CD14-positive monocyte (primary cell): ENCODE measurements around the gene TTC23L. TPM values are rescaled to one million over a fixed set of nuclear protein-coding genes. Genes with fewer than 3 reads are reported as not detected.

Experiments used
- DNase-seq, 3 donors: peaks; one replicate each; pipeline ENCODE4 v3.0.0-alpha.2; 2011 to 2022
- H2AFZ ChIP-seq: 2 replicates; pipeline ENCODE4 v1.6.0; 2012; ENCODE audit warnings: mild to moderate bottlenecking, low read depth, low read length, inconsistent platforms; ENCODE audit not compliant: insufficient read depth, poor library complexity, severe bottlenecking
- H3K27ac ChIP-seq, 2 donors: 1 replicate in 1 of 2; 2 replicates in 1 of 2; pipeline ENCODE4 v1.5.1; 2012 to 2013; ENCODE audit warnings: low read length in 2 of 2, control low read depth in 1 of 2, inconsistent platforms in 1 of 2, low read depth in 1 of 2, mild to moderate bottlenecking in 1 of 2
- H3K27me3 ChIP-seq, 2 donors: one replicate each; pipeline versions ENCODE4 v1.6.0 to v1.6.1; 2011 to 2013; ENCODE audit warnings: low read length in 2 of 2; ENCODE audit not compliant: control insufficient read depth in 2 of 2, insufficient read depth in 2 of 2
- H3K36me3 ChIP-seq, 2 donors: replicated peaks in 1 of 2; 1 replicate in 1 of 2; 2 replicates in 1 of 2; pipeline versions ENCODE4 v1.5.1 to v1.6.1; 2012 to 2013; ENCODE audit warnings: low read length in 2 of 2, control low read depth in 1 of 2, inconsistent platforms in 1 of 2, mild to moderate bottlenecking in 1 of 2; ENCODE audit not compliant: insufficient read depth in 2 of 2, control insufficient read depth in 1 of 2
- H3K4me1 ChIP-seq, 2 donors: 1 replicate in 1 of 2; 2 replicates in 1 of 2; pipeline versions ENCODE4 v1.5.1 to v1.6.1; 2012 to 2013; ENCODE audit warnings: low read length in 2 of 2, control low read depth in 1 of 2, inconsistent platforms in 1 of 2, mild to moderate bottlenecking in 1 of 2, moderate library complexity in 1 of 2; ENCODE audit not compliant: insufficient read depth in 2 of 2, control insufficient read depth in 1 of 2
- H3K4me2 ChIP-seq: replicated peaks from 2 replicates; pipeline ENCODE3; 2012; ENCODE audit warnings: low read length, moderate library complexity, mild to moderate bottlenecking; ENCODE audit not compliant: poor library complexity, severe bottlenecking; ENCODE audit errors: extremely low read depth
- H3K4me3 ChIP-seq, 3 experiments: fragments of 200-600 bp in 1 of 3; sonication (generic) in 1 of 3; replicated peaks in 1 of 3; 1 replicate in 2 of 3; 2 replicates in 1 of 3; pipeline ENCODE4 v1.5.1; 2011 to 2013; ENCODE audit warnings: low read length in 3 of 3, mild to moderate bottlenecking in 3 of 3, control low read depth in 2 of 3, low read depth in 2 of 3, inconsistent platforms in 1 of 3, moderate library complexity in 1 of 3
- H3K79me2 ChIP-seq: 2 replicates; pipeline ENCODE4 v1.6.0; 2012; ENCODE audit warnings: mild to moderate bottlenecking, control low read depth, inconsistent platforms, low read length, moderate library complexity; ENCODE audit not compliant: insufficient read depth
- H3K9ac ChIP-seq: 2 replicates; pipeline ENCODE4 v1.6.0; 2017; ENCODE audit warnings: low read length, mild to moderate bottlenecking; ENCODE audit not compliant: insufficient read depth, poor library complexity, severe bottlenecking
- H3K9me3 ChIP-seq, 2 donors: replicated peaks in 1 of 2; 1 replicate in 1 of 2; 2 replicates in 1 of 2; pipeline versions ENCODE4 v1.5.1 to v1.6.1; 2012 to 2013; ENCODE audit warnings: low read length in 2 of 2, control low read depth in 1 of 2; ENCODE audit not compliant: control insufficient read depth in 1 of 2, insufficient read depth in 1 of 2
- H4K20me1 ChIP-seq: 2 replicates; pipeline ENCODE4 v1.6.0; 2012; ENCODE audit warnings: mild to moderate bottlenecking, low read length, control low read depth, moderate library complexity; ENCODE audit not compliant: insufficient read depth
- H3K27ac Mint-ChIP-seq, 7 donors: one replicate each; pipeline ENCODE4 v1.8.0; 2020; ENCODE audit warnings: mild to moderate bottlenecking in 7 of 7, mixed read lengths in 7 of 7, moderate library complexity in 6 of 7, inconsistent platforms in 2 of 7
- H3K27me3 Mint-ChIP-seq, 3 donors: one replicate each; pipeline ENCODE4 v1.8.0; 2021 to 2022; ENCODE audit warnings: low read depth in 3 of 3, mild to moderate bottlenecking in 3 of 3, mixed read lengths in 3 of 3, moderate library complexity in 3 of 3, inconsistent platforms in 1 of 3
- H3K36me3 Mint-ChIP-seq, 2 donors: one replicate each; pipeline ENCODE4 v1.8.0; 2020; ENCODE audit warnings: mixed read lengths in 2 of 2, inconsistent platforms in 1 of 2, mild to moderate bottlenecking in 1 of 2
- H3K4me1 Mint-ChIP-seq: one replicate; pipeline ENCODE4 v1.8.0; 2020; ENCODE audit warnings: mild to moderate bottlenecking, mixed read lengths
- H3K4me3 Mint-ChIP-seq, 2 donors: one replicate each; pipeline ENCODE4 v1.8.0; 2020; ENCODE audit warnings: mild to moderate bottlenecking in 2 of 2, mixed read lengths in 2 of 2, moderate library complexity in 1 of 2
- H3K9me3 Mint-ChIP-seq, 7 donors: one replicate each; pipeline ENCODE4 v1.8.0; 2020 to 2022; ENCODE audit warnings: mixed read lengths in 7 of 7, mild to moderate bottlenecking in 6 of 7, moderate library complexity in 6 of 7, inconsistent platforms in 2 of 7
- WGBS: methylation state at CpG from one replicate; pipeline ENCODE4 v1.1.5; 2013; ENCODE audit warnings: missing lambda C conversion rate; ENCODE audit not compliant: insufficient coverage; 5-methylcytosine and 5-hydroxymethylcytosine counted together
- intact Hi-C, 2 donors: fragments of 100-400 bp; cut with micrococcal nuclease; formaldehyde crosslinking; loops; one replicate each; pipeline versions ENCODE4 v1.15.0 to v1.15.1; 2023
- polyA plus RNA-seq, 3 donors: library from polyadenylated mRNA; depleted of rRNA in 1 of 3; unstranded in 2 of 3; stranded (reverse) in 1 of 3; fragments of 300-500 nt in 2 of 3; fragments of >200 nt in 1 of 3; fragmentation: Illumina TruSeq in 2 of 3; gene quantifications; 1 replicate in 2 of 3; 2 replicates in 1 of 3; pipeline ENCODE4 v1.2.3, GENCODE V29; 2012 to 2021
- TF ChIP-seq, protein P1 (sequence below): fragments of 200-600 bp; IDR thresholded peaks from one replicate; pipeline ENCODE4 v1.8.0; 2022; ENCODE audit warnings: antibody characterized with exemption, mild to moderate bottlenecking

TTC23L gene
- polyA plus RNA-seq, 3 donors, result not detected

DNA sequence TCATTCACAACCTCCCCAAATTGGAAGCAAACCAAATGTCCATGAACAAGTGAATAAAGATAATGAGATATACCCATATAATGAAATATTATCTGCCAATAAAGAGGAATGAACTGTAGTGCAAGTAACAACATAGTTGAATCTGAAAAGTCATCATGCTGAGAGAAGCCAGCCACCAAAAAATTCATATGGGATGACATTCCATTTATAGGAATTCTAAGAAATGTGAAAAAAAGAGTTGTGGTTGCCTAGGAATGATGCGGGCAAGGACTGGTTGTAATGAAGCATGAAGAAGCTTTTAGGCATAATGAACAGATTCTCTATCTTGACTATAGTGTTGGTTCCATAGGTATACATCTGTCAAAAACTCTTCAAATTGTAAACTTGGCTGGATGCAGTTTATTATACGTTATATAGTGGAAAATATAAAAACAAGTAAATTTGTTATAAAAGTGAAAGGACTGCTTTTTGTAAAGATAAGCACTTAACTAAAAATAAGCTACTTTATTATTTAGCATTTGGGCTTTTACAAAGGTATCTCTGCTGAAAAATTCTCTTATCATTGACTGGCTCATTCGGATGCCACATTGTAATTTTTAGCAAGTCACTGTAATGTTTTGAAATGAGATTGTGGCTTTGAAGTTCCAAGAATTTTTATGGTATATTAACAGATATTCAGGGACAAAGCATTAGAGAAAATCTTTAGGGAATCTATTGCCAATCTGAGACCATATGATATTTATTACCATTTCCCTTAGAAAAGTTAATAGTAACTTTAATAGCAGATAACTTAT lies 21.2 kb upstream of the TTC23L start:
- Histone ChIP-seq H3K4me3 (no peak overlapping the region), H3K9me3 (no peaks in the 10 kb centered on the region), H4K20me1 (no peaks in the 10 kb centered on the region), H3K79me2 (no peaks in the 10 kb centered on the region), H3K27me3 (no peaks in the 10 kb centered on the region), H3K9ac (no peak overlapping the region), H3K27ac (no peak overlapping the region), H3K4me1 (no peaks in the 10 kb centered on the region), H3K4me2 (no peak overlapping the region), H3K36me3 (no peaks in the 10 kb centered on the region), H2AFZ (no peak overlapping the region)
- WGBS, result no CpG with 5 or more reads among the region's 3 CpGs
- TF ChIP-seq, protein P1, sequence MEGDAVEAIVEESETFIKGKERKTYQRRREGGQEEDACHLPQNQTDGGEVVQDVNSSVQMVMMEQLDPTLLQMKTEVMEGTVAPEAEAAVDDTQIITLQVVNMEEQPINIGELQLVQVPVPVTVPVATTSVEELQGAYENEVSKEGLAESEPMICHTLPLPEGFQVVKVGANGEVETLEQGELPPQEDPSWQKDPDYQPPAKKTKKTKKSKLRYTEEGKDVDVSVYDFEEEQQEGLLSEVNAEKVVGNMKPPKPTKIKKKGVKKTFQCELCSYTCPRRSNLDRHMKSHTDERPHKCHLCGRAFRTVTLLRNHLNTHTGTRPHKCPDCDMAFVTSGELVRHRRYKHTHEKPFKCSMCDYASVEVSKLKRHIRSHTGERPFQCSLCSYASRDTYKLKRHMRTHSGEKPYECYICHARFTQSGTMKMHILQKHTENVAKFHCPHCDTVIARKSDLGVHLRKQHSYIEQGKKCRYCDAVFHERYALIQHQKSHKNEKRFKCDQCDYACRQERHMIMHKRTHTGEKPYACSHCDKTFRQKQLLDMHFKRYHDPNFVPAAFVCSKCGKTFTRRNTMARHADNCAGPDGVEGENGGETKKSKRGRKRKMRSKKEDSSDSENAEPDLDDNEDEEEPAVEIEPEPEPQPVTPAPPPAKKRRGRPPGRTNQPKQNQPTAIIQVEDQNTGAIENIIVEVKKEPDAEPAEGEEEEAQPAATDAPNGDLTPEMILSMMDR, result no peak
- no peaks in the 10 kb centered on the region for H3K36me3 Mint-ChIP-seq
- H3K9me3 Mint-ChIP-seq, result no peaks in the 10 kb centered on the region
- no peak for DNase-seq
- H3K4me3 Mint-ChIP-seq, result no peak overlapping the region
- H3K4me1 Mint-ChIP-seq, result no peaks in the 10 kb centered on the region
- no peaks in the 10 kb centered on the region for H3K27me3 Mint-ChIP-seq
- intact Hi-C loops, result no loop called here
- no peak overlapping the region for H3K27ac Mint-ChIP-seq

DNA sequence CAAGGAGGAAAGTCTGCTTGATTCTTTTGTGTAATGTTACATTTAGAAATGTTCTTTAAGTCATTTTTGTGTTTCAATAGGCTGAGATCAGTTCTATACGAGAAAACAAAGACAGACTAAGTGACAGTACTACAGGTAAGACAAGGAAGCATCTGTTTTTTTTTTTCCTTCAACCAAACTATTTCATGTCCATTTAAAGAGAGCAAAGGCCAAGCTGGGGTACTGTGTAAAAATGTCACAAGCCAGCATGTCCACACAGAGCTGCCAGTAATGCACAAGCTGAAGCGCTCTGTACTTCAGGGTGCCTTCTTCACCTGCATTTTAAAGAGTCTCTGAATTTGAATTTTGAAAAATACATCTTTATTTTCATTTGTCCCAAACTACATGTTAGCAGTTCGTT lies 20.2 kb upstream of the TTC23L start:
- Histone ChIP-seq H3K79me2 (no peaks in the 10 kb centered on the region), H3K36me3 (no peaks in the 10 kb centered on the region), H3K27ac (no peak overlapping the region), H2AFZ (no peak overlapping the region), H3K9ac (no peak overlapping the region), H3K4me2 (no peak overlapping the region), H3K4me1 (no peaks in the 10 kb centered on the region), H3K9me3 (no peaks in the 10 kb centered on the region), H3K27me3 (no peaks in the 10 kb centered on the region), H3K4me3 (no peak overlapping the region), H4K20me1 (no peaks in the 10 kb centered on the region)
- TF ChIP-seq, protein P1, result no peak
- intact Hi-C loops, result no loop called here
- Mint-ChIP-seq H3K4me3 (no peak overlapping the region), H3K9me3 (peaks cover 0 to 1% (median 0%) of the 10 kb centered on the region in 7 donors), H3K36me3 (no peaks in the 10 kb centered on the region), H3K27me3 (no peaks in the 10 kb centered on the region), H3K27ac (no peak overlapping the region), H3K4me1 (no peaks in the 10 kb centered on the region)
- no peak for DNase-seq
- WGBS, result no CpG with 5 or more reads among the region's 3 CpGs
